Hepatocyte (in vitro differentiated cells): ENCODE data around the gene NXPE2. TPM values are rescaled to one million over a fixed set of nuclear protein-coding genes. Genes with fewer than 3 reads are reported as not detected.

ENCODE experiments used
- DNase-seq: peaks from one replicate; pipeline ENCODE4 v3.0.0-alpha.2; 2016; ENCODE audit warnings: low spot score
- H2AFZ ChIP-seq: fragments of 200-600 bp; sonication (generic); 2 replicates; pipeline ENCODE4 v1.6.0; 2016; ENCODE audit warnings: antibody characterized with exemption, mild to moderate bottlenecking
- H3K27ac ChIP-seq: fragments of 200-600 bp; sonication (generic); 2 replicates; pipeline ENCODE4 v1.5.1; 2016; ENCODE audit warnings: mild to moderate bottlenecking
- H3K27me3 ChIP-seq: fragments of 200-600 bp; sonication (generic); 2 replicates; pipeline ENCODE4 v1.6.1; 2016
- H3K36me3 ChIP-seq: fragments of 200-600 bp; sonication (generic); replicated peaks from 2 replicates; pipeline ENCODE4 v1.5.1; 2016; ENCODE audit warnings: low read depth; ENCODE audit not compliant: insufficient read depth
- H3K4me1 ChIP-seq: fragments of 200-600 bp; sonication (generic); 2 replicates; pipeline ENCODE4 v1.5.1; 2016; ENCODE audit warnings: mild to moderate bottlenecking, moderate library complexity; ENCODE audit not compliant: insufficient read depth
- H3K4me2 ChIP-seq: fragments of 200-600 bp; sonication (generic); 2 replicates; pipeline ENCODE4 v1.6.0; 2016
- H3K4me3 ChIP-seq: fragments of 200-600 bp; sonication (generic); 2 replicates; pipeline ENCODE4 v1.5.1; 2016; ENCODE audit warnings: mild to moderate bottlenecking
- H3K79me2 ChIP-seq: fragments of 200-600 bp; sonication (generic); 2 replicates; pipeline ENCODE4 v1.6.0; 2017; ENCODE audit warnings: mild to moderate bottlenecking
- H3K9me2 ChIP-seq: fragments of 200-600 bp; sonication (generic); replicated peaks from 2 replicates; pipeline ENCODE4 v1.6.0; 2017; ENCODE audit warnings: mild to moderate bottlenecking; ENCODE audit not compliant: insufficient read depth
- H3K9me3 ChIP-seq: fragments of 200-600 bp; sonication (generic); 2 replicates; pipeline ENCODE4 v1.5.1; 2016; ENCODE audit warnings: low read depth, mild to moderate bottlenecking
- H4K20me1 ChIP-seq: fragments of 200-600 bp; sonication (generic); 2 replicates; pipeline ENCODE4 v1.6.0; 2016; ENCODE audit warnings: mild to moderate bottlenecking; ENCODE audit not compliant: insufficient read depth, poor library complexity, severe bottlenecking
- CTCF ChIP-seq: fragments of 200-600 bp; sonication (generic); IDR thresholded peaks from 2 replicates; pipeline ENCODE4 v1.5.1; 2016; ENCODE audit warnings: antibody characterized with exemption, mild to moderate bottlenecking; ENCODE audit not compliant: poor library complexity
- EZH2 ChIP-seq: fragments of 200-600 bp; sonication (generic); IDR thresholded peaks from 2 replicates; pipeline ENCODE4 v1.6.1; 2016; ENCODE audit warnings: antibody characterized with exemption, mild to moderate bottlenecking, borderline replicate concordance
- EZH2phosphoT487 ChIP-seq: fragments of 200-600 bp; sonication (generic); IDR thresholded peaks from one replicate; pipeline ENCODE4 v1.6.1; 2018; ENCODE audit warnings: antibody characterized with exemption, mild to moderate bottlenecking, low read depth, moderate library complexity; ENCODE audit not compliant: unreplicated experiment, severe bottlenecking
- WGBS: methylation state at CpG from one replicate; pipeline ENCODE4 v1.1.6; 2016; ENCODE audit warnings: low lambda C conversion rate; ENCODE audit errors: missing lambda C conversion rate; 5-methylcytosine and 5-hydroxymethylcytosine counted together
- polyA plus RNA-seq: library from polyadenylated mRNA; unstranded; fragments of >200 nt; fragmentation: Nextera tagmentation; extraction: Ambion mirVana; gene quantifications from 2 replicates; pipeline ENCODE4 v1.2.1, GENCODE V29; 2016
- total RNA-seq: library from RNA; depleted of rRNA; stranded (reverse); fragments of >200 nt; gene quantifications from 2 replicates; pipeline ENCODE4 v1.2.3, GENCODE V29; 2014

The NXPE2 gene
- total and polyA plus RNA-seq, 2 experiments from 2014 or later: 0.07 TPM; not detected in 1

GRCh38 chr11:114684636-114685035 is 6.3 kb downstream of the NXPE2 start:
- no peaks in the 10 kb centered on the region for H3K9me2 ChIP-seq
- H2AFZ ChIP-seq: no peak overlapping the region
- TF ChIP-seq EZH2phosphoT487: no peak
- TF ChIP-seq EZH2: no peak
- TF ChIP-seq CTCF: no peak
- no peak overlapping the region for H3K27ac ChIP-seq
- no peaks in the 10 kb centered on the region for H3K36me3 ChIP-seq
- H3K4me1 ChIP-seq: no peaks in the 10 kb centered on the region
- no peaks in the 10 kb centered on the region for H3K79me2 ChIP-seq
- no peak overlapping the region for H3K4me3 ChIP-seq
- H3K27me3 ChIP-seq: no peaks in the 10 kb centered on the region
- H4K20me1 ChIP-seq: no peaks in the 10 kb centered on the region
- H3K4me2 ChIP-seq: no peak overlapping the region
- DNase-seq: no peak
- no peaks in the 10 kb centered on the region for H3K9me3 ChIP-seq

GRCh38 chr11:114685097-114685496 is 6.8 kb downstream of the NXPE2 start:
- WGBS: 92% methylated on average over 1 of the region's 1 CpG
- Histone ChIP-seq H3K4me3 (no peak overlapping the region), H3K4me1 (no peaks in the 10 kb centered on the region), H3K79me2 (no peaks in the 10 kb centered on the region), H3K27me3 (no peaks in the 10 kb centered on the region), H3K36me3 (no peaks in the 10 kb centered on the region), H3K9me2 (no peaks in the 10 kb centered on the region), H3K27ac (no peak overlapping the region), H4K20me1 (no peaks in the 10 kb centered on the region), H3K9me3 (no peaks in the 10 kb centered on the region), H3K4me2 (no peak overlapping the region), H2AFZ (no peak overlapping the region)
- no peak for DNase-seq
- TF ChIP-seq EZH2: no peak
- no peak for TF ChIP-seq CTCF
- TF ChIP-seq EZH2phosphoT487: no peak

- Histone ChIP-seq H4K20me1 (no peaks in the 10 kb centered on the region), H2AFZ (no peak overlapping the region), H3K9me3 (no peaks in the 10 kb centered on the region), H3K27ac (no peak overlapping the region), H3K79me2 (no peaks in the 10 kb centered on the region), H3K4me1 (no peaks in the 10 kb centered on the region), H3K4me3 (no peak overlapping the region), H3K27me3 (no peaks in the 10 kb centered on the region), H3K4me2 (no peak overlapping the region), H3K36me3 (no peaks in the 10 kb centered on the region), H3K9me2 (no peaks in the 10 kb centered on the region)
- no peak for TF ChIP-seq CTCF
- no peak for TF ChIP-seq EZH2
- no peak for TF ChIP-seq EZH2phosphoT487
- DNase-seq: no peak
- WGBS: 76% methylated on average over 4 of the region's 4 CpGs
Observed at GRCh38 chr11:114705280-114706024, 27.1 kb downstream of the NXPE2 start.
